Spleen (tissue), 7 donors: Measurements from ENCODE around the gene HDAC9.

Experiments used
- CTCF ChIP-seq, 11 experiments: fragments of 200-600 bp in 7 of 11; fragments of 450-650 bp in 4 of 11; sonication (generic) in 4 of 11; IDR thresholded peaks in 8 of 11; conservative IDR thresholded peaks in 3 of 11; 1 replicate in 7 of 11; 2 replicates in 4 of 11; pipeline versions ENCODE4 v1.4.0 to v1.8.0; 2016 to 2021; ENCODE audit warnings: antibody characterized with exemption in 11 of 11, inconsistent platforms in 4 of 11, mild to moderate bottlenecking in 1 of 11
- POLR2AphosphoS5 ChIP-seq, 3 donors: sonication (generic); formaldehyde crosslinking; IDR thresholded peaks; one replicate each; pipeline ENCODE4 v1.5.1; 2017; ENCODE audit warnings: antibody characterized with exemption in 3 of 3
- donor health status: DM: no; HTN: no; CAD: no; lungs with moderate emphysema.
- donor health status: DM: no; HTN: no; CAD: no.
- donor health status: DM: no; HTN: no; CAD: no.

DNA sequence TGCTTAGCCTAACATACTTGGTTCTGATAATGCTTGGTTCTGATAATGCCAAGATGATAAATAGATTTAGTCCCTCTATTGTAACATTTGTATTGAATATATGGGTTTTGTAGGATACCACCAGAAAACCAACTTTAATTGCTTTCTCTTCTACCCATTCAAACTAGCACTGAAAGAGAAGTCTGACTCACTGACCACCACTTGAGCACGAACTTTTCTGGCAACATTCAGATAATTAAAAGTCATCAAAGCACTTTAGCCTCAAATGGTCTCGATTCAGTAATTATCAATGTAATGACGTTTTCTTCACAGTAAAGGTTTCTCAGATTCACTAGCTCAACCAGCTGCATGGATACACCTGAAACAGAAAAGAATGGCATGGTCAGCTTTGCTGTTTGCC lies 63.0 kb downstream of the HDAC9 start:
- TF ChIP-seq POLR2AphosphoS5 (IDR thresholded peaks at IDR 0.05) = no peak
- no peak for TF ChIP-seq CTCF (IDR thresholded peaks at IDR 0.05 in 8 of 11, conservative IDR thresholded peaks at IDR 0.05 in 3 of 11)
